AG04449 (cell line): ENCODE results near the gene EOGT.

ENCODE experiments used
- CTCF ChIA-PET: fragments of 350-600 bp; formaldehyde crosslinking; extraction: SDS; loops from one replicate; lab custom pipeline; 2021; ENCODE audit warnings: antibody characterized with exemption; lab: Yijun Ruan, JAX
- POLR2A ChIA-PET: fragments of 400-600, 350-600 bp; formaldehyde crosslinking; extraction: SDS; loops from one replicate; lab custom pipeline; 2020; ENCODE audit warnings: antibody characterized with exemption, inconsistent platforms; lab: Yijun Ruan, JAX
- DNase-seq: peaks from one replicate; pipeline ENCODE4 v3.0.0-alpha.2; 2010; ENCODE audit warnings: low read depth, low spot score
- H3K4me3 ChIP-seq: 2 replicates; pipeline ENCODE4 v1.5.1; 2011; ENCODE audit warnings: low read depth, mild to moderate bottlenecking, control low read depth, low read length
- CTCF ChIP-seq: IDR thresholded peaks from one replicate; pipeline ENCODE4 v1.5.1; 2011; ENCODE audit warnings: mild to moderate bottlenecking, moderate library complexity, low read length, control low read depth, inconsistent platforms; ENCODE audit not compliant: insufficient read depth; ENCODE audit errors: missing control alignments

The EOGT gene

GRCh38 chr3:68972358-68972979 is 41.0 kb downstream of the EOGT start:
- POLR2A ChIA-PET: no interaction called here
- TF ChIP-seq CTCF: peak; percentile 84
- CTCF ChIA-PET: interaction anchor here (0.8 to 4.2 kb wide), 5 partner anchors 9 to 2000 kb away, joined by 3 to 12 read pairs (median 4); no protein-coding TSS in a partner anchor

GRCh38 chr3:68964694-68965093 is 48.8 kb downstream of the EOGT start:
- no peak for DNase-seq
- ChIA-PET POLR2A (no interaction called here), CTCF (interaction anchor here (1.5 kb wide), 1 partner anchor 9 kb away, joined by 5 read pairs; no protein-coding TSS in a partner anchor)
- H3K4me3 ChIP-seq: no peak overlapping the region
- no peak for TF ChIP-seq CTCF

More at GRCh38 chr3:68972358-68972979, 41.0 kb downstream of the EOGT start:
- no peak for DNase-seq
- no peak overlapping the region for H3K4me3 ChIP-seq

- no peak for TF ChIP-seq CTCF
- H3K4me3 ChIP-seq: no peak overlapping the region
- CTCF ChIA-PET: no interaction called here
- POLR2A ChIA-PET: no interaction called here
- no peak for DNase-seq
Observed at GRCh38 chr3:68963891-68964290, 49.6 kb downstream of the EOGT start.

- ChIA-PET CTCF (no interaction called here), POLR2A (no interaction called here)
- H3K4me3 ChIP-seq: no peak overlapping the region
- DNase-seq: no peak
- TF ChIP-seq CTCF: no peak
Observed at GRCh38 chr3:68963376-68963775, 50.1 kb downstream of the EOGT start.

- TF ChIP-seq CTCF: no peak
- ChIA-PET CTCF (no interaction called here), POLR2A (no interaction called here)
- H3K4me3 ChIP-seq: no peak overlapping the region
- DNase-seq: no peak
Observed at GRCh38 chr3:68958932-68959331, 54.6 kb downstream of the EOGT start.

GRCh38 chr3:68957895-68958294 is 55.6 kb downstream of the EOGT start:
- DNase-seq: no peak
- no peak for TF ChIP-seq CTCF
- H3K4me3 ChIP-seq: no peak overlapping the region
- POLR2A ChIA-PET: no interaction called here
- CTCF ChIA-PET: no interaction called here
